ENCODE measurements around the gene SPIRE2. TPM values are rescaled to one million over a fixed set of nuclear protein-coding genes. Genes with fewer than 3 reads are reported as not detected.
A peak's percentile ranks its signal among the peaks of the same experiment; 100 is the strongest.

The SPIRE2 gene
- total RNA-seq, 2 donors from 2014 or later = 2.0 TPM; not detected in 1

- ATAC-seq (ENCODE audit: insufficient number of reproducible peaks, low FRiP score, low read depth) (peak; percentile 17), DNase-seq (ENCODE audit: low spot score) (no peak)
- peaks cover 16 to 50% of the 10 kb centered on the region in 2 donors for H3K4me1 ChIP-seq (ENCODE audit: control insufficient read depth in 1 of 2, low read depth in 2 of 2)
- no peaks in the 10 kb centered on the region for H3K27me3 ChIP-seq (replicated peaks; ENCODE audit: insufficient read depth)
- H3K27ac ChIP-seq = no peak overlapping the region
- no peaks in the 10 kb centered on the region for H3K36me3 ChIP-seq
- H3K9me3 ChIP-seq = no peaks in the 10 kb centered on the region
- H3K4me3 ChIP-seq = peak overlapping the region; percentile 66
- TF ChIP-seq, protein P1, sequence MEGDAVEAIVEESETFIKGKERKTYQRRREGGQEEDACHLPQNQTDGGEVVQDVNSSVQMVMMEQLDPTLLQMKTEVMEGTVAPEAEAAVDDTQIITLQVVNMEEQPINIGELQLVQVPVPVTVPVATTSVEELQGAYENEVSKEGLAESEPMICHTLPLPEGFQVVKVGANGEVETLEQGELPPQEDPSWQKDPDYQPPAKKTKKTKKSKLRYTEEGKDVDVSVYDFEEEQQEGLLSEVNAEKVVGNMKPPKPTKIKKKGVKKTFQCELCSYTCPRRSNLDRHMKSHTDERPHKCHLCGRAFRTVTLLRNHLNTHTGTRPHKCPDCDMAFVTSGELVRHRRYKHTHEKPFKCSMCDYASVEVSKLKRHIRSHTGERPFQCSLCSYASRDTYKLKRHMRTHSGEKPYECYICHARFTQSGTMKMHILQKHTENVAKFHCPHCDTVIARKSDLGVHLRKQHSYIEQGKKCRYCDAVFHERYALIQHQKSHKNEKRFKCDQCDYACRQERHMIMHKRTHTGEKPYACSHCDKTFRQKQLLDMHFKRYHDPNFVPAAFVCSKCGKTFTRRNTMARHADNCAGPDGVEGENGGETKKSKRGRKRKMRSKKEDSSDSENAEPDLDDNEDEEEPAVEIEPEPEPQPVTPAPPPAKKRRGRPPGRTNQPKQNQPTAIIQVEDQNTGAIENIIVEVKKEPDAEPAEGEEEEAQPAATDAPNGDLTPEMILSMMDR (IDR thresholded peaks at IDR 0.05) = no peak
Observed at GRCh38 chr16:89917773-89918452, 89.6 kb downstream of the SPIRE2 start.

DNA sequence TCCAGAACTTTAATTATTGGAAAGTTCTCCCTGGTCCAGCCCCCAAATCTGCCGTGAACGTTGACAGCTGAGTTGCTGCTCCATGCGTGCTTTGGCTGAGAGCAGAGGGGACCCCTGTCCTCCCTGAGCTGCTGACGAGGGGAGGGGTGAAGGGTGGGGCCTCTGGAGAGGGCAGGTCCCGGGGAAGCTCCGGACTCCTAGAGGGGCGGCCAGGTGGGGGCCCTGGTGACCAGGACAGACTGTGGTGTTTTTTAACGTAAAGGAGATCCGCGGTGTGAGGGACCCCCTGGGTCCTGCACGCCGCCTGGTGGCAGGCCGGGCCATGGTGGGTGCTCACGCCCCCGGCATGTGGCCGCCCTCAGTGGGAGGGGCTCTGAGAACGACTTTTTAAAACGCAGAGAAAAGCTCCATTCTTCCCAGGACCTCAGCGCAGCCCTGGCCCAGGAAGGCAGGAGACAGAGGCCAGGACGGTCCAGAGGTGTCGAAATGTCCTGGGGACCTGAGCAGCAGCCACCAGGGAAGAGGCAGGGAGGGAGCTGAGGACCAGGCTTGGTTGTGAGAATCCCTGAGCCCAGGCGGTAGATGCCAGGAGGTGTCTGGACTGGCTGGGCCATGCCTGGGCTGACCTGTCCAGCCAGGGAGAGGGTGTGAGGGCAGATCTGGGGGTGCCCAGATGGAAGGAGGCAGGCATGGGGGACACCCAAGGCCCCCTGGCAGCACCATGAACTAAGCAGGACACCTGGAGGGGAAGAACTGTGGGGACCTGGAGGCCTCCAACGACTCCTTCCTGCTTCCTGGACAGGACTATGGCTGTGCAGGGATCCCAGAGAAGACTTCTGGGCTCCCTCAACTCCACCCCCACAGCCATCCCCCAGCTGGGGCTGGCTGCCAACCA is 90.4 kb downstream of the SPIRE2 start, which contains the start of gene MC1R:
TSS of gene MC1R (plus strand) at position 410 of the 895 bp plus-strand sequence. CDS start at position 807, 397 bp downstream.
- Histone ChIP-seq H3K4me1 (ENCODE audit: control insufficient read depth in 1 of 2, low read depth in 2 of 2) (peaks cover 16 to 57% of the 10 kb centered on the region in 2 donors), H3K27me3 (replicated peaks; ENCODE audit: insufficient read depth) (peaks cover 3% of the 10 kb centered on the region), H3K36me3 (no peaks in the 10 kb centered on the region), H3K9me3 (no peaks in the 10 kb centered on the region), H3K4me3 (peak within 1 kb of the TSS; percentile 66), H3K27ac (no peak within 1 kb of the TSS)
- no peak for ATAC-seq (ENCODE audit: insufficient number of reproducible peaks, low FRiP score, low read depth)
- no peak for DNase-seq (ENCODE audit: low spot score)
- TF ChIP-seq, protein P1 (IDR thresholded peaks at IDR 0.05) = peak; percentile 34

GRCh38 chr16:89919535-89920406 is 91.5 kb downstream of the SPIRE2 start:
- Histone ChIP-seq H3K36me3 (no peaks in the 10 kb centered on the region), H3K27ac (no peak overlapping the region), H3K9me3 (no peaks in the 10 kb centered on the region), H3K27me3 (replicated peaks; ENCODE audit: insufficient read depth) (peaks cover 7% of the 10 kb centered on the region), H3K4me3 (no peak overlapping the region), H3K4me1 (ENCODE audit: control insufficient read depth in 1 of 2, low read depth in 2 of 2) (peaks cover 20 to 61% of the 10 kb centered on the region in 2 donors)
- no peak for DNase-seq (ENCODE audit: low spot score)
- TF ChIP-seq, protein P1 (IDR thresholded peaks at IDR 0.05) = no peak
- ATAC-seq (ENCODE audit: insufficient number of reproducible peaks, low FRiP score, low read depth) = no peak

GRCh38 chr16:89920723-89921122 is 92.4 kb downstream of the SPIRE2 start:
- TF ChIP-seq, protein P1 (IDR thresholded peaks at IDR 0.05) = no peak
- DNase-seq (ENCODE audit: low spot score) (no peak), ATAC-seq (ENCODE audit: insufficient number of reproducible peaks, low FRiP score, low read depth) (no peak)
- no peaks in the 10 kb centered on the region for H3K36me3 ChIP-seq
- H3K27ac ChIP-seq = peak overlapping the region; percentile 78 to 79
- H3K4me1 ChIP-seq (ENCODE audit: control insufficient read depth in 1 of 2, low read depth in 2 of 2) = peaks cover 22 to 66% of the 10 kb centered on the region in 2 donors
- no peak overlapping the region for H3K4me3 ChIP-seq
- no peaks in the 10 kb centered on the region for H3K9me3 ChIP-seq
- peaks cover 7% of the 10 kb centered on the region for H3K27me3 ChIP-seq (replicated peaks; ENCODE audit: insufficient read depth)

Other genes with a start within 250 kb of the SPIRE2 start
- gene DPEP1, start 214.8 kb upstream of the SPIRE2 start, total RNA-seq = not detected
- 10 to 100 TPM; 63.0 to 77.2 TPM for gene CHMP1A, start 170.8 kb upstream of the SPIRE2 start, total RNA-seq
- gene SPATA33, start 170.6 kb upstream of the SPIRE2 start, total RNA-seq = 1 to 10 TPM; 3.2 to 3.9 TPM
- 10 to 100 TPM; 20.3 to 35.2 TPM for gene CDK10, start 141.8 kb upstream of the SPIRE2 start, total RNA-seq
- 10 to 100 TPM; 19.0 to 24.1 TPM for gene SPATA2L, start 126.8 kb upstream of the SPIRE2 start, total RNA-seq
- 10 to 100 TPM in 1 of 2 donors, 1 to 10 TPM in 1; 9.5 to 18.3 TPM for gene VPS9D1, start 107.6 kb upstream of the SPIRE2 start, total RNA-seq
- 10 to 100 TPM; 25.0 to 34.1 TPM for gene ZNF276, start 106.9 kb upstream of the SPIRE2 start, total RNA-seq
- gene FANCA, start 11.8 kb upstream of the SPIRE2 start, total RNA-seq = 1 to 10 TPM; 2.5 to 3.7 TPM
- 100 to 1,000 TPM; 166 to 247 TPM for gene TCF25, start 45.1 kb downstream of the SPIRE2 start, total RNA-seq
- gene MC1R, start 90.4 kb downstream of the SPIRE2 start, total RNA-seq = 10 to 100 TPM; 13.1 to 19.3 TPM
- 10 to 100 TPM in 1 of 2 donors, 1 to 10 TPM in 1; 4.2 to 18.0 TPM for gene TUBB3, start 94.9 kb downstream of the SPIRE2 start, total RNA-seq
- gene DEF8, start 120.3 kb downstream of the SPIRE2 start, total RNA-seq = 100 to 1,000 TPM in 1 of 2 donors, 10 to 100 TPM in 1; 77.8 to 185 TPM
- 10 to 100 TPM in 1 of 2 donors, 1 to 10 TPM in 1; 8.7 to 19.9 TPM for gene DBNDD1, start 191.0 kb downstream of the SPIRE2 start, total RNA-seq
- not detected for gene PRDM7, start 248.9 kb downstream of the SPIRE2 start, total RNA-seq